OCI-LY1 (cell line): ENCODE data around the gene C22orf23.

ENCODE experiments used
- H2AFZ ChIP-seq: fragments of 200-600 bp; sonication (generic), shearing (Covaris generic); 2 replicates; pipeline ENCODE4 v1.6.0; 2014; ENCODE audit warnings: antibody characterized with exemption, mild to moderate bottlenecking, low read length
- H3F3A ChIP-seq: fragments of 200-600 bp; sonication (generic), shearing (Covaris generic); 2 replicates; pipeline ENCODE4 v1.6.0; 2014; ENCODE audit warnings: mild to moderate bottlenecking, antibody characterized with exemption, low read length, moderate library complexity; ENCODE audit not compliant: insufficient read depth
- H3K27ac ChIP-seq: fragments of 200-600 bp; sonication (generic); 2 replicates; pipeline ENCODE4 v1.5.1; 2014; ENCODE audit warnings: low read length, mixed run types, mild to moderate bottlenecking, low read depth; ENCODE audit not compliant: poor library complexity, severe bottlenecking
- H3K27me3 ChIP-seq: fragments of 200-600 bp; sonication (generic); 2 replicates; pipeline ENCODE4 v1.6.0; 2014; ENCODE audit warnings: antibody characterized with exemption, mild to moderate bottlenecking, low read length, moderate library complexity; ENCODE audit not compliant: insufficient read depth
- H3K36me3 ChIP-seq: fragments of 200-600 bp; sonication (generic); 2 replicates; pipeline ENCODE4 v1.6.1; 2014; ENCODE audit warnings: mild to moderate bottlenecking, antibody characterized with exemption, low read length, moderate library complexity, mixed read lengths; ENCODE audit not compliant: insufficient read depth
- H3K4me1 ChIP-seq: fragments of 200-600 bp; sonication (generic); 2 replicates; pipeline ENCODE4 v1.5.1; 2014; ENCODE audit warnings: mild to moderate bottlenecking, low read length, moderate library complexity; ENCODE audit not compliant: insufficient read depth, severe bottlenecking
- H3K4me2 ChIP-seq: fragments of 200-600 bp; sonication (generic), shearing (Covaris generic); 2 replicates; pipeline ENCODE4 v1.6.1; 2014; ENCODE audit warnings: low read length
- H3K4me3 ChIP-seq: fragments of 200-600 bp; sonication (generic); 2 replicates; pipeline ENCODE4 v1.5.1; 2014; ENCODE audit warnings: low read length, low read depth, mild to moderate bottlenecking, mixed read lengths; ENCODE audit not compliant: poor library complexity, severe bottlenecking
- H3K79me2 ChIP-seq: fragments of 200-600 bp; shearing (Covaris generic); 2 replicates; pipeline ENCODE4 v1.6.1; 2016; ENCODE audit warnings: mixed run types, low read length, mixed read lengths; ENCODE audit not compliant: insufficient read depth
- H3K9ac ChIP-seq: fragments of 200-600 bp; sonication (generic), shearing (Covaris generic); 2 replicates; pipeline ENCODE4 v1.6.1; 2014; ENCODE audit warnings: mild to moderate bottlenecking, low read length, mixed read lengths
- H3K9me2 ChIP-seq: fragments of 200-600 bp; sonication (generic), shearing (Covaris generic); 2 replicates; pipeline ENCODE4 v1.6.1; 2014; ENCODE audit warnings: low read depth, mild to moderate bottlenecking, low read length, mixed read lengths
- H3K9me3 ChIP-seq: fragments of 200-600 bp; shearing (Covaris generic); 2 replicates; pipeline ENCODE4 v1.6.1; 2014; ENCODE audit warnings: low read length, mixed read lengths
- H4K20me1 ChIP-seq: fragments of 200-600 bp; sonication (generic), shearing (Covaris generic); 2 replicates; pipeline ENCODE4 v1.6.0; 2016; ENCODE audit warnings: mild to moderate bottlenecking, low read length; ENCODE audit not compliant: insufficient read depth
- CTCF ChIP-seq: fragments of 200-600 bp; sonication (generic), shearing (Covaris generic); IDR thresholded peaks from 2 replicates; pipeline ENCODE4 v1.5.1; 2017; ENCODE audit warnings: mild to moderate bottlenecking, antibody characterized with exemption, low read length, moderate library complexity, mixed read lengths
- EZH2 ChIP-seq: fragments of 200-600 bp; sonication (generic), shearing (Covaris generic); IDR thresholded peaks from 2 replicates; pipeline ENCODE4 v1.8.0; 2017; ENCODE audit warnings: borderline replicate concordance, mixed run types, mild to moderate bottlenecking, antibody characterized with exemption, low read length, moderate library complexity, mixed read lengths

The C22orf23 gene

GRCh38 chr22:37991731-37992442 lies 38.5 kb upstream of the C22orf23 start:
- Histone ChIP-seq H2AFZ (no peak overlapping the region), H3F3A (no peaks in the 10 kb centered on the region), H3K4me3 (no peak overlapping the region), H3K4me1 (no peaks in the 10 kb centered on the region), H3K9me2 (no peaks in the 10 kb centered on the region), H3K27ac (no peak overlapping the region), H3K79me2 (no peaks in the 10 kb centered on the region), H3K9ac (no peak overlapping the region), H3K27me3 (peaks cover 8% of the 10 kb centered on the region; the same call in 1 of the 2 replicates), H3K4me2 (no peak overlapping the region), H4K20me1 (no peaks in the 10 kb centered on the region), H3K9me3 (no peaks in the 10 kb centered on the region), H3K36me3 (no peaks in the 10 kb centered on the region)
- no peak for TF ChIP-seq CTCF
- TF ChIP-seq EZH2 = no peak

GRCh38 chr22:37990862-37991261 lies 37.5 kb upstream of the C22orf23 start:
- Histone ChIP-seq H3K4me1 (no peaks in the 10 kb centered on the region), H3K4me2 (no peak overlapping the region), H3K79me2 (no peaks in the 10 kb centered on the region), H3K27ac (no peak overlapping the region), H3K9me2 (no peaks in the 10 kb centered on the region), H3K36me3 (no peaks in the 10 kb centered on the region), H4K20me1 (no peaks in the 10 kb centered on the region), H3F3A (no peaks in the 10 kb centered on the region), H3K9ac (no peak overlapping the region), H3K9me3 (no peaks in the 10 kb centered on the region), H3K4me3 (no peak overlapping the region), H2AFZ (no peak overlapping the region), H3K27me3 (peaks cover 8% of the 10 kb centered on the region; the same call in 1 of the 2 replicates)
- TF ChIP-seq EZH2 (no peak), CTCF (no peak)

- Histone ChIP-seq H3K36me3 (no peaks in the 10 kb centered on the region), H3K4me1 (no peaks in the 10 kb centered on the region), H4K20me1 (no peaks in the 10 kb centered on the region), H3K9me3 (no peaks in the 10 kb centered on the region), H3K4me3 (no peak overlapping the region), H3K79me2 (no peaks in the 10 kb centered on the region), H3K9me2 (no peaks in the 10 kb centered on the region), H3K27me3 (peaks cover 5% of the 10 kb centered on the region; the same call in 1 of the 2 replicates), H3K4me2 (no peak overlapping the region), H2AFZ (no peak overlapping the region), H3K27ac (no peak overlapping the region), H3K9ac (no peak overlapping the region), H3F3A (no peaks in the 10 kb centered on the region)
- TF ChIP-seq CTCF = no peak
- no peak for TF ChIP-seq EZH2
Observed at GRCh38 chr22:37990301-37990700, 36.9 kb upstream of the C22orf23 start.
